Kasumi-1 (cell line): ENCODE measurements around the gene PCNX1.

Experiments
- DNase-seq, 2 experiments: peaks; one replicate each; lab custom pipeline; 2025; lab: John Stamatoyannopoulos, UW

PCNX1 gene

DNA sequence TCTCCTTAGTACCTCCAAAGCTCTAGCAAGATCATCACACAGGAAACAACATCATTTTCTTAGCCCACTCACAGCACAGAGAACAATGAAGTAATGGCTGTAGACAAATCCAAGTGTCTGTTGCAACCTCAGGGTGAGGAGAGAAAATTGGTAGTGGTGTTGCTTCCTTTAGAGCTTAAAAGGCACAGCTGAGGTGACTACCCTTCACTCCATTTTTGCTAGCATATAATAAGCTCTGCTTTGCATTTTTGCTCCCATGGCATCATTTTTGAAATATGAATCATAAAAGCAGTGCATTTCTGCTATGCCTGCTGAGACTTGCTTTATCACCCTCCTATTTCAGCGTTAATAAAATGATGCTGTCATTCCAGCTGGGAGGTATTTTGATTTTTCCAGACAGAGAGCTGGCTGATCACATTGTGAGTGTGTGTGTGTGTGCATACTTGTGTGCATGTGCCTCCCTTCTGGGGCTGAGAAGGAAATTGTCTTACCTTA is 18.5 kb upstream of the PCNX1 start:
- DNase-seq: peak in 1 of 2 experiments; percentile 18

DNA sequence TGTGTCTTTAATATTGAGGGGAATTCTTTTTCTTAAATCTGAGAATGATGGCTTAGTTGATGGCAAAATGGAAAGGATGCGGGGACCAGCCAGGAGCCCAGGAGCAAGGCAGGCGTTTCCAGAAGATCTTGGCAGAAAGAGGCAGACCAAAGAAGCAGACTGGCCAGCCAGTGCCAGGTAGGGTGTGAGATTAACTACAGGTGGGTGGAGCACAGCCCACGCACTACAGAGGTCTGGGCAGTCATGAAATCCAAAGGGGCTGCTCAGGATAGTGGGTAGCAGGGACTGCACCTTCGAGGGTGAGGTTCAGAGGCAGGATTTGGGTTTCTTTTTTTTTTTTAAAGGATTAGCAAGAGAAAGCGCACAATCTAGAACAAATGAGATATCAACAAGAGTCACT is 17.7 kb upstream of the PCNX1 start:
- DNase-seq: no peak

GRCh38 chr14:70890826-70891659 is 16.2 kb upstream of the PCNX1 start:
- peak in 1 of 2 experiments; percentile 5 for DNase-seq

- DNase-seq: no peak
Observed at GRCh38 chr14:70891737-70892136, 15.5 kb upstream of the PCNX1 start.

GRCh38 chr14:70893062-70893845 is 14.0 kb upstream of the PCNX1 start:
- no peak for DNase-seq

DNA sequence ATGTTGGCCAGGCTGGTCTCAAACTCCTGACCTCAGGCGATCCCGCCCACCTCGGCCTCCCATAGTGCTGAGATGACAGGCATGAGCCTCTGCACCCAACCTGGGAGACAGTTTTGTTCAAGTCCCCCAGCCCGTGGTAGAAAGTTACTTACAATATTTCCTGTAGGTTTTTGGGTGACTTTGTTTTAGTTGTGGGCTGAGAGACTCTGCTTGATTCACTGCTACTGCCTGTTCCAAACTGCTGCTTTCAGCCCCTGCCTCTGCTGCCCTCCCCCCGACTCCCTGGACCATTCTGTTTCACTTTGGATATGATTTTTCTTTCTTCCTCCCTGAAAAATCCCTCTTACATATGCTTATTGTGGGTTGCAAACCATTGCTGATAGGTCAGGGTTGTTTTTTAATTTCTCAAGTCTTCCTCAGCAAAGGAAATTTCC is 13.4 kb upstream of the PCNX1 start:
- no peak for DNase-seq

DNA sequence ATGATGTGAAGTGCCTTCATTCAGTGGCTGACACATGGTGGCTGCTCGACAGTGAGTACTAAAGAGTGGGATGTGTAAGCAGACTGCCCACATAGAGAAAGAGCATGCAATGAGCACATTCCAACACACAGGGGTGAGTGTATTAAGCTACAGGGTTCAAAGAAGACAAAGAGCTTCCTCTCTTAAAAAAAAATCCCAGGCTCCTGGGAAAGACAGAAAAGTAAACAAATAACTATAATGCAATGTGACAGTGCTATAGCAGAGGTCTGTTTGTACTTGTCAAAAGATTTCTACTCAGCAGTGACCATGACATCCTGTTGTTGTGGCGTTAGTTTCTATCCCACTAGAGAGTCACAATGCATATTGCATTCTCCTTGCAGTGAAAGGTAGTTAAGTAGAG is 12.4 kb upstream of the PCNX1 start:
- no peak for DNase-seq

GRCh38 chr14:70896317-70896716 is 10.9 kb upstream of the PCNX1 start:
- no peak for DNase-seq

DNA sequence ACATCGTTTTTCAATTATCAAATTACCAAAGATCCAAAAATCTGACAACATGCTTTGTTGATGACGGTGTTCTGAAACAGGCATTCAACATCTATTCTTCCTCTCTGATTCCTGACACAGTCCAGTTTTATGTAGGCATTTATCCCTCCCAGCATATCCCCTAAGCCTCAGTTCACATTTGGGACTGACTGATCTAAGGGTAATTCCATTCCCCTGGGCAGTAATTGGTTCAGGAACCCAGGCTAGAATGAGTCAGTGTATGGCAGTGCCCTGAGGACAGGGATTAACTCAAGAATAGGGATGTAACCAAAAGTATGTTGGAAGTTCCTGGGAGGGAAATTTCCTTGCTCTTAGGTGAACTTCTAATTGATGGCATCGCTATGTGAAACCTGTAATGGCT is 10.3 kb upstream of the PCNX1 start:
- no peak for DNase-seq

DNA sequence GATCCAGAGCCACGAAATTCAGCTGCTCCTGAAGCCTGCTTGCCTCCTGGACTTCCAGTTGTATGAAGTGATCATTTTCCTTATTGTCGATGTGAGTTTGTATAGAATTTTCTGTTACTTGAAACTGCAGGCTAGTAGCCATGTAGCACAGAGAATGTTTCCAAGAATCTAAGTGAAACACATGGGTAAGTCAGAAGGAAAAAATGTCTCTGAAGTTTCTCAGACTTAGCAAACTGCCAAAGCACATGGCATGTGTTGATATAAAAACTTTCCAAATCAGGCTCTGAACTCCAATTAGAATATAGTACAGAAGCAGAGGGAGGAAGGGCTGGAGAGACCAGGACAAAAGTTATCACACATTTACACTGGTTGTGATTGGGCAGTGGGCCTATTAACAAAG is 9.8 kb upstream of the PCNX1 start:
- no peak for DNase-seq

DNA sequence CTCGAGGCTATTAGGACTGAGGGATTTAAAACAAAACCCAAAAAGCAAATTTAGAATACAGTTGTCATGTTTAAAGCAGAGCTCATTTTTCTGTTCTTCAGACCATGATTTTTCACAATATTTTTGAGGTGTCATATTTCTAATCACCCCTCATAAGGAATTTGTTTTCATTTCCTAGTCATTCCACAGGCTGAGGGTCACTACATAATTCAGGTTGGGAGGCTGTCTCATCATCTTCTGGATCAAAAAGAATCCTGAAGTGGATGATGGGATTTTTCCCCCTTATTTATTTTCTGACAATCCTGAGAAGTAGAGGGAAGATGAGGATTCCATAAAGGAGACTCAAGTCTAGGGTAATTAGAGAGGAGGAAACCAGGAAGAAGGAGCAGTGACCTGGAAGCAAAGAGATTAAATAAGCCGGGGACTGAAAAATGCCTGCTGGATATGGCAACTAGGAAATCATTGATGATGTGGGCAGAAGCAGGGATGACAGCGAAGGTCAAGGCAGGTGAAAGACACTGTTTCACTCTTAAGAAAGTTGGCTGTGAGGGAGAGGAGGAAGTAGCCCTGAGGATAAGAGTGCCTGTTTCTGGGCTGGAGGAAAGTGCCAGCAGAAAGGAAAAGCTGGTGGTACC is 9.0 kb upstream of the PCNX1 start:
- DNase-seq: no peak

DNA sequence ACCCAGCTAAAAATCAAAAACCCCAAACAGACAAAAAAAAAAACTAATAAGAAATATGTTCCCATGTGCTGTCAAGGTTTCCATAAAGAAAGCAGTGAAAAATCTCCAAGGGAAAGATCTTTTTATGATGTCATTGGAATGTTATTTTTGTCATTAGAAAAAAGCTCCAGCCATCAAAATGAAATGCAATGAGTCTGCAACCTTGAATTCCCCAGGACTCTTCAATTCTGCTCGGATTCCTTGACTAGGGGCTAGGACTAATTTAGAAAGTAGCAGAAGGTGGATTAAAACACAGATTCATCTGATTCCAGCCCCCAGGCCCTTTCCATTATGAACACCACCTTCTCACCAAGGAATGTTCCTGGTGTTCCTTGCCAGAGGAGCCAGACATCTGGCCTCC is 6.0 kb upstream of the PCNX1 start:
- no peak for DNase-seq

DNA sequence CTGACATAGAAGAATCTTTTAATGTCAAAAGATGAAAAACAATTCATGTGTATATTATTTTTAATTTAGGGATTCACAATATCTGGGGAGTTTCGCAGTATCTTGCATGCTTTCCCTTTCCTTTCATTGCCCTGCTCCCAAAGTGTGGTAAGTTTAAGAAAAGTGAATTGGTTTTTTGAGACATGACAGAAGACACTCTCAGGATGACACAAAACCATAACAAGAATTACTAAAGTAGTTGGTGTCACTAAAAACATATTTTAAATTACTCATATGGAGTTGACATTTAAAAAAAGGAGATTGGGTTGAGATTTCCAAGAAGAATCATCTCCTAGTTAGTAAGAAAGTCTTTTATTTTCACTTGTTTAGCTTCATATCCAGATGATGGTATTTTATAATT is 5.1 kb upstream of the PCNX1 start:
- no peak for DNase-seq

- no peak for DNase-seq
Observed at GRCh38 chr14:70904373-70904772, 2.9 kb upstream of the PCNX1 start.

DNA sequence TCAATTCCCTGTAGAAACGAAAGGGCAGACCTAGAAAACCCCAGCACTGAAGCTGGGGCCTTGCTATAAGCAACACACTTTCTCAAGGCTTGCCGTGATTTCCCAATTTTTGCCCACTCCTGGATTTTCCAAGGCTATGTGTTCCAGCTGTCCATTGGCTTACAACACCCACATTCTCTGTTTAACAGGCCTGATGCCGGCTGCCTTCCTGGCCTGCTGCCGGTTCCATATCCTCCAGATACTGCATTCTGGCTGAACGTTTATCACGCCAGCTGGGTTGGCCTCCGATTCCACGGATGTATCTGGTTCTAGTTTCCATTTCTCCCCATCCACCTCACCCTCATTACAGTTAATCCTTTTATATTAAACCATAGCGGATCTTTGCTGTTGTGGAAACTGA is 2.0 kb upstream of the PCNX1 start:
- DNase-seq: no peak

DNA sequence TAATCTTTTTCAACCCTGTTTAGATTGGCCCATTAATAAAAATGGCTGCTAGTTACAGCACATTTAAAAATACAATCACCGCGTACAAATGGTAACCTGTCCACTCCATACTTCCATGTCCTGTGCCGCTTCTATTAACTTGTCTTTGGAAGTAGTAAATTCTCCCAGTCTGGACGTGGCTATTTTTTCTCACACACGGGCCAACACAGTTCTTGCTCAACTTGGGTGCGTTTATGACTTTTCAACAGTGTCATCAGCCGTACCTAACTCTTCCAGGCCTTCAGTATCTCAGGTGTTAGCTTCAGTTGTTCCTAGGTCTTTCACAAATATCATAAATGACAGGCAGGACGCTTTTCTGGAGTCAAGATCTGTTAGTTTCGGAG is 475 bp upstream of the PCNX1 start:
- peak in 1 of 2 experiments; percentile 56 for DNase-seq

- peak in 1 of 2 experiments; percentile 47 for DNase-seq
Observed at GRCh38 chr14:70907996-70908934, 1.0 kb downstream of the PCNX1 start.

DNA sequence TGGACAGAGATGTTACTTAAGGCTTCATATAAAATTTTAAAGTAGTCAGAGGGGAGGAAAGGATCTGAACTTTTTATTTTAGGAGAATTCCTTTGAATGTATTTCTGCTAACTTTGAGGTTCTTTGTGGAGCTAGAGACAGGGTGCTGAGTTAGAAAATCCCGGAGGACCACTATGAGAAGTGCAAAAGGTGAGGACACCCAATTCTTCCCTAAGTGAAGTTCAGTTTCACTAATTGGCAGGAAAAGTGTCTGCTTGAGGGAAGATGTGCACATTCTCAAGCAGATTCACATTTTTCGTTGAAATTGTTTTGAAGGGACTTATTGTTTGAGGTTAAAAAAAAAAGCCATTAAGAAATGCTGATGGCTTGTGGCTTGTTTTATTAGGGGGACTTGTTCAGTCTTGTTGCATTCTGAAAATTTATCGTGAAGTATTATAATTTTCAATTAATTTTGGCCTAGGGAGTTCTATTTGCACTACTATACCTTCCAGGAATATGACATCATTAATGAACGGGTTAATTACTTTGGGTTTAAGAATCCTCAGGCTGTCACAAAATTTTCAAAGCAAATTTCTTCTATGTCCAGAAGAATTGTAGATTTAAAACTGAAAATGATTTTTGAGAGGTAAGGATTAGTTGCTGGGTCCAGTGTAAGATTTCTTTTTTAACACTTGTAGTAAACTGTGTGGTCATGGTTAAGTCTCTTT is 1.8 kb downstream of the PCNX1 start:
- no peak for DNase-seq

DNA sequence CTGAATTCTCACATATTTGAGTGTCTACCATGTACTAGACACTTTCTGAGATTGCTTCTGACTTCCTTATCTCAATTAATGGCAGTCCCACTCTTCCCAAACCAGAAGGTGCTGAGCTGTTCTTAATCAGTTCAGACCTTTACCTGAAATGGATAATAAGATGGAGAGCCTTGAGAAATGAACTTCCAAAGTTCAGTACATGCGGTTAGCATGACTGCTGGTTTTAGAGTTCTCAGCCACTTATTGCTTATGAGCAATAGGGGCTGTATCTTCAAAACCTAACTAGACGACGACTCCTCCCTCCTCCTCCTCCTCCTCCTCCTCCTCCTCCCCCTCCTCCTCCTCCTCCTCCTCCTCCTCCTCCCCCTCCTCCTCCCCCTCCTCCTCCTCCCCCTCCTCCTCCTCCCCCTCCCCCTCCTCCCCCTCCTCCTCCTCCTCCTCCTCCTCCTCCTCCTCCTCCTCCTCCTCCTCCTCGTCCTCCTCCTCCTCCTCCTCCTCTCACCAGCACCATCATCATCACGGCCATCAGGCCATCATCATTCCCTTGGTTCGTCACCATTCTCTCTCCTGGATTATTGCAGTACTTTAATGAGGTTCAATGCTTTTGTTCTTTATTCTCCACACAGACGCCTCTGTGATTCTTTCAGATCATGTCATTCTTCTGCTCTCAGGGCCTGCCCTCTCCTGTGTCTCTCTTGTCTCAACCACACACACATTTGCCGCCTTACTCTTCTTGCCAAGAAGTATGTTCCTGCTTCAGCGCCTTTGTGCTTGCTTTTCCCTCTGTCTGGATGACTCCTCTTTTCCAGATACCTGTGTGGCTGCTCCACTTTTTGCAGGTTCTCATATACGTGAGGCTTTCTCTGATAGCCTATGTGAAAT is 2.7 kb downstream of the PCNX1 start:
- DNase-seq: no peak

- DNase-seq: no peak
Observed at GRCh38 chr14:70915415-70915814, 8.2 kb downstream of the PCNX1 start.
